ENCODE measurements around the gene WDR38. TPM values are rescaled to one million over a fixed set of nuclear protein-coding genes. Genes with fewer than 3 reads are reported as not detected.
A peak's percentile ranks its signal among the peaks of the same experiment; 100 is the strongest.

Gene WDR38
- total RNA-seq, 2 donors from 2014 or later, result not detected

DNA sequence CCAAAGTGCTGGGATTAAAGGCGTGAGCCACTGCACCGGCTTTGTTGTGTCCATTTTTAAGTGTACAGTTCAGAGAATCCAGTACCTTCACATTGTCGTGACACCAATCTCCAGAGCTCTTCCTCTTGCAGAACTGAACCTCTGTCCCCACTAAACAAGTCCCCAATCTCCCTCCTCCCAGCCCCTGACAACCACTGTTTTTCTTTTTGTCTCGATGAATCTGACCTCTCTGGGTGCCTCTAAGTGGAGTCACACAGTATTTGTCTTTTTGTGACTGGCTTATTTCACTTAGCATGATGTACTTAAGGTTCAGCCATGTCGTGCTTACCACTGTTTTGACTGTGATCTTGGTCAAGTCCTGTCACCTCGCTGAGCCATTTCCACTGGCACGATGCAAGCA lies 1.6 kb downstream of the WDR38 start:
- DNase-seq (ENCODE audit: low spot score), result no peak
- Histone ChIP-seq H3K27ac (no peak overlapping the region), H3K36me3 (peaks cover 34% of the 10 kb centered on the region), H3K4me1 (peaks cover 0 to 23% of the 10 kb centered on the region in 2 donors), H3K27me3 (no peaks in the 10 kb centered on the region), H3K4me3 (no peak overlapping the region), H3K9me3 (no peaks in the 10 kb centered on the region)
- TF ChIP-seq, protein P1, sequence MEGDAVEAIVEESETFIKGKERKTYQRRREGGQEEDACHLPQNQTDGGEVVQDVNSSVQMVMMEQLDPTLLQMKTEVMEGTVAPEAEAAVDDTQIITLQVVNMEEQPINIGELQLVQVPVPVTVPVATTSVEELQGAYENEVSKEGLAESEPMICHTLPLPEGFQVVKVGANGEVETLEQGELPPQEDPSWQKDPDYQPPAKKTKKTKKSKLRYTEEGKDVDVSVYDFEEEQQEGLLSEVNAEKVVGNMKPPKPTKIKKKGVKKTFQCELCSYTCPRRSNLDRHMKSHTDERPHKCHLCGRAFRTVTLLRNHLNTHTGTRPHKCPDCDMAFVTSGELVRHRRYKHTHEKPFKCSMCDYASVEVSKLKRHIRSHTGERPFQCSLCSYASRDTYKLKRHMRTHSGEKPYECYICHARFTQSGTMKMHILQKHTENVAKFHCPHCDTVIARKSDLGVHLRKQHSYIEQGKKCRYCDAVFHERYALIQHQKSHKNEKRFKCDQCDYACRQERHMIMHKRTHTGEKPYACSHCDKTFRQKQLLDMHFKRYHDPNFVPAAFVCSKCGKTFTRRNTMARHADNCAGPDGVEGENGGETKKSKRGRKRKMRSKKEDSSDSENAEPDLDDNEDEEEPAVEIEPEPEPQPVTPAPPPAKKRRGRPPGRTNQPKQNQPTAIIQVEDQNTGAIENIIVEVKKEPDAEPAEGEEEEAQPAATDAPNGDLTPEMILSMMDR (IDR thresholded peaks at IDR 0.05), result no peak

DNA sequence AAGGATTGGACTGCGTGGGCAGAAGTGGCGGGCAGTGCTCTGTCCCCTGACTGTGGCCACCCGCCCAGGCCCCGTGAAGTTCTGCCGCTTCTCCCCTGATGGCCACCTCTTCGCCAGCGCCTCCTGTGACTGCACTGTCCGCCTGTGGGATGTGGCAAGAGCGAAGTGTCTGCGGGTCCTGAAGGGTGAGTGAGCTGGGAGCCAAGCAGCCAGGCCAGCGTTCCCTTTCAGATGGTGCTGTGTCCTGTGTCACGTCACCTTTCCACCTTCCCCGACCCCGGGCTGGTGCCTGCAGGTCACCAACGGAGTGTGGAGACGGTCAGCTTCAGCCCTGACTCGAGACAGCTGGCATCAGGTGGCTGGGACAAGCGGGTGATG lies 2.3 kb downstream of the WDR38 start:
- no peaks in the 10 kb centered on the region for H3K27me3 ChIP-seq
- no peak overlapping the region for H3K27ac ChIP-seq
- no peaks in the 10 kb centered on the region for H3K9me3 ChIP-seq
- peaks cover 41% of the 10 kb centered on the region for H3K36me3 ChIP-seq
- TF ChIP-seq, protein P1 (IDR thresholded peaks at IDR 0.05), result no peak
- no peak overlapping the region for H3K4me3 ChIP-seq
- peaks cover 0 to 30% of the 10 kb centered on the region in 2 donors for H3K4me1 ChIP-seq
- DNase-seq (ENCODE audit: low spot score), result no peak

DNA sequence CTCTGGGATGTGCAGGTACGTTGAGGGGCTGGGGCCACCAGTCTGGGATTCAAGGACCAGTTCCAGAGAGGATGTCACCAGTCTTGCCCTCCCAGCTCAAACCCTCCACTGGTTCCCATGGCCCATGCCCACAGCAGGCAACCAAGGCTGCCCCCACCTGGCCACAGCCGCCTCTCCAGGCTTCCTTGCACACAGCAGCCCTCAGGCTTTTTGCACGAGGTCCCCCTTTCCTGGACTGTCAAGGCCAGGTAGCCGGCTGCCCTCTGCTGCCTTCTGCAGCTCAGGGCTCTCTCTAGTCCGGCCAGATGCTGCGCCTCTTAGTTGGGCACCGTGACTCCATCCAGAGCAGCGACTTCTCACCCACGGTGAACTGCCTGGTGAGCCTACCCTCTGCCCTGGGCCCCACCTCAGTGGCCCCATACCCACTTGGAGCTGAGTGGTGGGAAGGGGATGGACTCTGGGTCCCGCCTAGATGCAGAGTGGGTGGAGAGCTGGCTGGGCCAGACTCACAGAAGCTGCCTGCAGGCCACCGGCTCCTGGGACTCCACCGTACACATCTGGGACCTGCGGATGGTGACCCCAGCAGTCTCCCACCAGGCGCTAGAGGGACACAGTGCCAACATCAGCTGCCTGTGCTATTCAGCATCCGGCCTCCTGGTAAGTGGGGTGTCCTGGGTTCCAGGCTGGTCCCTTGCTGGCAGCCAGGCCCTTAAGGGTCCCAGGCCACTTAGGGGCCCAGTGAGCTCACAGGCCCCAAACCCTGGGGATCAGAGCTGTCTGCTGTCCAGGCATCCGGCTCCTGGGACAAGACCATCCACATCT lies 2.9 kb downstream of the WDR38 start:
- no peak for DNase-seq (ENCODE audit: low spot score)
- Histone ChIP-seq H3K27ac (no peak overlapping the region), H3K9me3 (no peaks in the 10 kb centered on the region), H3K4me3 (no peak overlapping the region), H3K36me3 (peaks cover 47% of the 10 kb centered on the region), H3K27me3 (no peaks in the 10 kb centered on the region), H3K4me1 (peaks cover 0 to 36% of the 10 kb centered on the region in 2 donors)
- TF ChIP-seq, protein P1 (IDR thresholded peaks at IDR 0.05), result peak in 1 of 2 donors; percentile 35

DNA sequence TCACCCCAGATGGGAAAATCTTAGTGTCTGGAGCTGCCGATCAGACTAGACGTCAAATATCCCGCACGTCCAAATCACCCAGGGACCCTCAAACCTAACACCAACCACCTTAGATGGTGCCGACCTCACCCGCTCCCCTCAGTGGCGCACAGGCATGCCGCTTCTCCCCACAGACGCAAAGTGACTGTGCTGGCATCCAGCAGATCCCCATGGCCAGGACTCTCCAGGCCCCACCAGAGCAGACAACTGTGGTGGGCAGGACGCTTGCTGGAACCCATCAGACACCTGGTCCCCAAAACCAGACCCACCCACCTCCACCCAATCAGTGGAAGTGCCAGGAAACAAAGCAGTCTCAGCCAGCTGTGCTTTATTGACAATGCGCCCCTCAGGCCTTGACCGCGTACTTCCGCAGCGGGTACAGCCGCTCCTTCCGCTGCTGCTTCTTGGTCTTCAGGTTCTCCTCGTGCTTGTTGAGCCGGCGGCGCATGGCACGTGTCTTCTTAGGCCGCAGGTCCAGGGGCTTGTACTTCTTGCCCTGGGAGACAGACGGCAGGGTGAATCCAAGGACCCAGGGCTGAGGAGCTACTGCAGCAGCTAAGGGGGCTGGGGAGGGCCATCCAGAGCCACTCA lies 4.4 kb downstream of the WDR38 start:
- H3K9me3 ChIP-seq, result no peaks in the 10 kb centered on the region
- H3K27me3 ChIP-seq, result no peaks in the 10 kb centered on the region
- peaks cover 47% of the 10 kb centered on the region for H3K36me3 ChIP-seq
- no peak overlapping the region for H3K27ac ChIP-seq
- no peak overlapping the region for H3K4me3 ChIP-seq
- TF ChIP-seq, protein P1 (IDR thresholded peaks at IDR 0.05), result no peak
- no peak for DNase-seq (ENCODE audit: low spot score)
- H3K4me1 ChIP-seq, result peaks cover 0 to 30% of the 10 kb centered on the region in 2 donors

DNA sequence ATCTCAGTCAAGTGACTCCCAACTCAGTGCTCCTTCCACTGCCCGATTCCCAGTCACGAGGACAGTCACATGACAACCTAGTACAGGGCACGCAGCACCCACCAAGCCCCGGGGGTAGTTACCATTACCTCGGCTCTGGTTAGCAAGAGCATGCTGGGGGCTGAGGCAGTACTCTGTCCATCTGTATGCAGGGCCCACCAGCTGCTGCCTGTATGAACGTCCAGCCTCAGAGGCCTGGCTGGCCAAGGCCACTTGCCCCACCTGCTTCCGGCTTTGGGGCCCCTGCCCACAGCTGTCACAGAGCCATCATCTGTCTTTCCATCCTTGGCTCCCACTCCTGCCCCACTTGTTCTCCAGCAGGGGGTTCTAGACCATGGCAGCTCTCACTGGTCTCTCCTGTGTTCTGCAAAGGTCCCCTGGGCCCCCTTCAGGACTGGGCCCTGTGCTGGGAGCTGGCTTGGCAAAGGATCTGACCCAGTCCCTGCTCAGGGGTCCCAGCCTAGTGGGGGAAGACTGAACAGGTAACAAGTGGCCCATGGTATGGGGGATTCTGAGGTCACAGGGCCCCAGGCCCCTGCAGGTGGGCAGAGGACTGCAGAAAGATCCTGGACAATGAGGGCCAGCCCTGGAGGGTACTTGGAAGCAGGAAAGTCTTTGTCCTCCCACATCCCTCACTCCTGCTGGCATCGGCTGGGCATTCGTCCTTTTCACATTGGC lies 5.2 kb downstream of the WDR38 start:
- Histone ChIP-seq H3K27me3 (no peaks in the 10 kb centered on the region), H3K9me3 (no peaks in the 10 kb centered on the region), H3K4me3 (no peak overlapping the region), H3K27ac (no peak overlapping the region), H3K36me3 (peaks cover 47% of the 10 kb centered on the region), H3K4me1 (peaks cover 0 to 30% of the 10 kb centered on the region in 2 donors)
- TF ChIP-seq, protein P1 (IDR thresholded peaks at IDR 0.05), result no peak
- DNase-seq (ENCODE audit: low spot score), result no peak
